LNCAP (cell line): ENCODE measurements around the gene ZFHX3.

Experiments
- TF ChIP-seq, protein P1 (sequence below): fragments of 450-650 bp; IDR thresholded peaks from 2 replicates; pipeline ENCODE4 v1.5.1; 2017; ENCODE audit warnings: mild to moderate bottlenecking

Gene ZFHX3

DNA sequence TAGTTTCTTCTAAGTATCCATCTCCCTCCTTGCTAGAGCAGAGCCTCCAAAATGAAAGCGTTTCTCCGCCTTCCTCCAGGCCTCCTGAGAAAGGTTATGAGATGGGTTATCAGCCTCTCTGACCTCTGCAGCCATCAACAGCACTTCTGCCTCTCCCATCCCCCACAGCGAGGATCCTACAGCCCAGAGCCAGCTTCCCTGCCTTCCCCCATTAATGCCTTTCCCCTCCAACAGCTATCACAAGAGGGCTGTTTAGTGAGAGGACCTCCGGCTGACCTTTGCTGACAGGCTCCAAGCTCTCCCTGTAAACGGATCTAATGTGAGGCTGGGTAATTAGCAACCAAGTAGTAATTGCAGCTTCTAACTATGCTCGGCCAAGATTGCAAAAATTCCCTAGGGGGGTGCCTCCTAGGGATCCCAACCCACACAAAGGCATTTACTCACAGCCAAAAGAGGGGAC lies 55.8 kb downstream of the ZFHX3 start:
- TF ChIP-seq, protein P1, sequence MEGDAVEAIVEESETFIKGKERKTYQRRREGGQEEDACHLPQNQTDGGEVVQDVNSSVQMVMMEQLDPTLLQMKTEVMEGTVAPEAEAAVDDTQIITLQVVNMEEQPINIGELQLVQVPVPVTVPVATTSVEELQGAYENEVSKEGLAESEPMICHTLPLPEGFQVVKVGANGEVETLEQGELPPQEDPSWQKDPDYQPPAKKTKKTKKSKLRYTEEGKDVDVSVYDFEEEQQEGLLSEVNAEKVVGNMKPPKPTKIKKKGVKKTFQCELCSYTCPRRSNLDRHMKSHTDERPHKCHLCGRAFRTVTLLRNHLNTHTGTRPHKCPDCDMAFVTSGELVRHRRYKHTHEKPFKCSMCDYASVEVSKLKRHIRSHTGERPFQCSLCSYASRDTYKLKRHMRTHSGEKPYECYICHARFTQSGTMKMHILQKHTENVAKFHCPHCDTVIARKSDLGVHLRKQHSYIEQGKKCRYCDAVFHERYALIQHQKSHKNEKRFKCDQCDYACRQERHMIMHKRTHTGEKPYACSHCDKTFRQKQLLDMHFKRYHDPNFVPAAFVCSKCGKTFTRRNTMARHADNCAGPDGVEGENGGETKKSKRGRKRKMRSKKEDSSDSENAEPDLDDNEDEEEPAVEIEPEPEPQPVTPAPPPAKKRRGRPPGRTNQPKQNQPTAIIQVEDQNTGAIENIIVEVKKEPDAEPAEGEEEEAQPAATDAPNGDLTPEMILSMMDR, result no peak

DNA sequence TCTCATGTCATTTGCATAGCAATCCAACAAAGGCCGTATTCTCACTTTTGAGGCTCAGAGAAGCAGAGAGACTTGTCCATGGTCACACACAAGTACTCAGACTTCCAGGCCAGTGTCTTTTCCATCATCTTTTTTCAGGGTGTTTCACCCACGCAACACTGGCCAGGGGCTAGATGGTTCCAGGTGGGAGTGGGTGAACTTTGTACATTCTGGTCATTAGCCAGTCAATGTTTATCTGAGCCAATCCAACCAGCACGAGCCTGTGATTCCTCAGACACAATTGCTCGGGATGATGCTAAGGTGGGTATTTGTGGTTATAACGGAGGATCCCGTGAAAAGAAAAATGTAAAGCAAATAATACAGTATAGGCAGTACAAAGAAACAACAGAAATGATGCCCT lies 56.3 kb downstream of the ZFHX3 start:
- TF ChIP-seq, protein P1, result no peak

DNA sequence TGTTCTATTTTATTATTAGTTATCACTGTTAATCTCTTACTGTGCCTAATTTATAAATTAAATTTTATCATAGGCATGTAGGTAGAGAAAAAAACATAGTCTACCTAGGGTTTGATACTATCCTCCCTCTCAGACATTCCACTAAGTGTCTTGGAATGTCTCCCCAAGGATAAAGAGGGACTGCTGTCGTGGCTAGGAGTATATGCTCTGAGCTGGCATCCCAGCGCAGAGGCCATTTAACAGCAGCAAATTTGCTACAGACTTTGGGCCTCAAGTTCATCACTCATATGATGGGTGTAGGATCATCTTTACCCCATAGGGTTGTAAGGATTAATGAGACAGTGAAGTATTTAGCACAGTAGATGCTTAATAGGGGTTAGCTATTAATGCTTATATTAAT lies 56.7 kb downstream of the ZFHX3 start:
- TF ChIP-seq, protein P1, result no peak

DNA sequence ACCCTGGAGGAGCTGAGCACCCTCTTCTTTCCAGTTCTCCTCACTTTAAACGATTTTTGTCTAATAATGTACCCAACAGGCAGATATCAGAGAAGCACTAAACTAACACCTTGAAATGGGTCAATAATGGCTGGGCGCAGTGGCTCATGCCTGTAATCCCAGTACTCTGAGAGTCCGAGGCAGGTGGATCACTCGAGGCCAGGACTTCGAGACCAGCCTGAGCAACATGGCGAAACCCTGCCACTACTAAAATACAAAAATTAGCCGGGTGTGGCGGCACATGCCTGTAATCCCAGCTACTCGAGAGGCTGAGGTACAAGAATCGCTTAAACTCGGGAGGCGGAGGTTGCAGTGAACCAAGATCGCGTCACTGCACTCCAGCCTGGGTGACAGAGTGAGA lies 57.4 kb downstream of the ZFHX3 start:
- TF ChIP-seq, protein P1, result no peak

DNA sequence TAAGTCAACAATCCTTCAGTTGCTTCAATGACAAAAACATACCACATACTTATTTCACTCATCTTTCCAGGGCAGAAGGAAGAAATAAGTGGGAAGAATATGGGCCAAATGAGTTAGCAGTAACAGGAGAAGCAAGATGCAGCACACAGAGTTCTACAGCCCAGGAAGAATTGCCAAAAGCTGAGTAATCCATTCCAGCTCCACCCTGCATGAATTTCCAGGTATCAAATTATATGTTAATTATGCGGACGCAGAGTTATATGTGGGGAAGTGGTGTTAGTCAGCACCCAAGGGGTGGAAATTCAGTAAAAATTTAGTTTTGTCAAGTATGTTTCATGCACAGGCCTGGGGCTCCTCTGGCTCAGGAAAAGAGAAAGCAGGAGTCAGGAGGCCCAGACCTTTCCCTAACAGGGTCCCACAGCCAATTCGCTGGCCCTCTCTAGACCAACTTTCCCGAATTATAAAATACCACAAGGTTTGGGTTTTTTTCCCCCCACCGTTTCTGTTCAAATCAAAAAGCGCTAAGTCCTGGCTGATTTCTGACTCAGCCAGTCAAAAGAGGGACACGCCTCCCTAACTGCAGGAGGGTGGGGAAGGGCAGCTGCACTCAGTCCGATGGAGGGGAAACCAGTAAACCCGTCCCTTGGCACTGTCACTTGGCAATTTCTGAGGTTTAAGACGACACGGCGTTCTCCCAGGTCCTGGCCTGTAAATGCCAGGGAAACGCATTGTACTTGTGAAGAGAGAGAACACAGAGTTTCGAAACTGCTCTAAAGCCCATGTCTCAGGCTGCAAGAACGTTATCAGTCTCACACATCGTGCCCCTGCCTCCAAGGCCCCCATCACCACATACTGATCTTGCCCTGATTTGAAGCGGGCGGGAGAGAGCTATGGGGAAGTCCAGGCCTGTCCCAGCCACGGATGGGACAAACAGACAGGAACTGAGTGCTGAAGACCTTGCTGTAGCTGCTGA lies 58.1 kb downstream of the ZFHX3 start:
- TF ChIP-seq, protein P1, result no peak

DNA sequence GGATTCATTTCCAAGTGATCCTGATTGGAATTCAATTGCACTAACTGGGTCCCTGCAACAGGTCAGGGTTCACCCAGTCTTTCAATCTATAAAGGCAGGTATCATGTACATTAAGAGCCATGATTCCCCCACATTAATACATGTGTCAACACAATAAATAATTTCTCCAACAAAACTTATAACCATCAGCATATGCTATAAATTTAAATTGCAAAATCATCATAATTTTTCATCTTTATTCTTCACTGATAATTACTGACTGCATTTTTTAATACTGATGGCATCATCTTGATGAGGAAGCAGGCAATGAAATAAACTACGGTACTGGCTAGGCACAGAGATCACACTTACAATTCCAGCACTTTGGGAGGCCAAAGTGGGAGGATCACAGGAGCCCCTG lies 59.4 kb downstream of the ZFHX3 start:
- TF ChIP-seq, protein P1, result no peak

DNA sequence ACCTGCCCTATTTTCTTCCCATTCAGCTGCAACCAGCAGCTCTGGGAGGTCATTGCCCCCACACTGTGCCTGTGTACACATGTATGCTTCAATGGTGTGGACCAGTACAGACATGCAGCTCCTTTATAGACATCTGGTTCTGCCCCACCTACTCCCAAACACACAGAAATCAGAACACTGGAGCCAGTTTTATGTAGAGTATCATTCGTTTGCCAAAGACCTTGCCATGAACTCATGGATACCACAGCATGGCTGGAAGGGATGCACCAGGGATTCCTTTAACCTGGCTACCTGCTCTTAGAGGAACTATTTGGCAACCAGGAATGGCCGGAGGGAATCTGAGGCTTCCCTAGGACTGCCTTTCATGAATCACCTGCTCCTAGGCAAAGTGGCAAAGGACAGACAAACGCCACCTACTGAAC lies 60.4 kb downstream of the ZFHX3 start:
- TF ChIP-seq, protein P1, result no peak
